ENCODE data around the gene DNAI2.
A peak's percentile ranks its signal among the peaks of the same experiment; 100 is the strongest.

The DNAI2 gene

GRCh38 chr17:74339537-74340195 is 65.6 kb downstream of the DNAI2 start:
- no peak for DNase-seq (ENCODE audit: low read depth)

DNA sequence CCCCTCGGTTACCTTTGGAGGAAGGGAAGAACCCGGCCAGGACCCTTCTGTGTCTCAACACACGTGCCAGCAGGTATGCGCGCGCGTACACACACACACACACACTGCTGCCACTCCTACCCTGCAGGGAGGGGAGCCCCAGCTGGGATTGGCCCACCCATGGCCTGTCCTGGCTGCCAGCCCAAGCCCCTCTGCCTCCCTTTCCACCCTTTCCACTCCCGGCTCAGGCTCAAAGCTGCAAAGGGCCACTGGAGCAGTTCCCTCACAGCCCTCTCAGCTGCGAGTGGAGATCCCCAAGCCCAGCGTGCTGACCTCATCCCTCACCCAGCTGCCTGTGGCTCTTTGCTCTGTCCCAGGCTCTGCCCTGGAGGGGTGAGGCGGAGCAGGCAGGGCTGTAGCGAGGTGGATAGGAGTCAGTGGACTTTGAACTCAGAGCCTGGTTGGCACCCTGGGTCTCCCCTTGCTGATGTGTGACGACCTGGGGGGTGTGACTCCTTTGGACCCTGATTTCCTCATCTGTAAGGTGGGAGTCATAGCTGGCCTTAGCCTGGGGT is 66.5 kb downstream of the DNAI2 start:
- no peak for DNase-seq (ENCODE audit: low read depth)

DNA sequence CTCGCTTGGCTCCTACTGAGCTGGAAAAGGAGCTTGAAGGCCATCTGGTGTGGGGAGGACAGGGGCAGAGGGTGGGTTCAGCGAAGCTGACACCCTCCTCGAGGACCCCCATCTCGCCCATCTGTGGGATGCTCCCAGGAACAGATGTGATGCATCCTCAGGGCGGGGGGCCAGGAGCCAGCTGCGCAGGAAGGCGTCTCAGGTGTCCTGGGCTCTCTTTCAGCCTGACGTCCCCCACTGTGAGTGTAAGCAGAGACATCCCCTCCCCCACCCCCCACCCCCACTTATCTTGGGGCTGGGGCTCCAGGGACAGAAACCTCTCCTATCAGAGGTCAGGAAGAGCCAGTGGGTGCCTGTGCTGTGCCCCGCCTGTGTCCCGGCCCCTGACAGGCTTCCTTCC is 68.2 kb downstream of the DNAI2 start:
- no peak for DNase-seq (ENCODE audit: low read depth)

GRCh38 chr17:74343121-74343520 is 69.1 kb downstream of the DNAI2 start:
- no peak for DNase-seq (ENCODE audit: low read depth)

DNA sequence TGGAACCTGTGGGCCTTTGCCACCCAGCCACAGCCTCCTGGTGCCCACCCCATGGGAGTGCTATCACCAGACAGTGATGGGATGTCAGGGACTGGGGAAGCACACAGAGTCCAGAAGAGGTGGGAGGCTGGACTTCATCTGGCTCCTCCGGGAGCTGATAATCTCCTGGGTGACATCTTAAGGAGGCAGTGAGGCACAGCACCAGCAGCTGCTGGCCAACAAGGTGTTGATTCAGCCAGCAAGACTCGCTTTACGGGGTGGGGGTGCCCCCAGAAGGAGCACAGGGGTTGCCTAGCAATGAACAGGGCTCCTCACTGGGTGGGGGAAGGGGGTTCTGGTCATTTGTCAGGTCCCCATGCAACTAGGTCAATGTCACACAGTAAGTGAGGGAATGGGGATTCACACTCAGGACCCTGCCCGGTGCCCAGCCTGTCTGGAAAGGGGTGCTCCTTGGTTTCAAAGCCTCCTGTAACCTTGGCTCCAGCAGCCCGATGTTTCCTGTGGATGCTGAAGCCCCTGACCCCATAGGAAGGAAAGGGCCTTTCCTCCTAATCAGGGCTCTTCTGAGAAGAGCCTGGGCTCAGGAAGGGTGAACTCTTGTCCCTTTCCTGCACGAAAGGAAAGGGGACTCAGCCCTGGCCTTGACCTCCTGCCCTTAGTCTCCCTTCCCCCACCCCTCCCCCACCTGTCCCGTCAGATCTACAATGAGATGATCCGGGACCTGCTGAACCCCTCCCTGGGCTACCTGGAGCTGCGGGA is 69.7 kb downstream of the DNAI2 start:
- no peak for DNase-seq (ENCODE audit: low read depth)

DNA sequence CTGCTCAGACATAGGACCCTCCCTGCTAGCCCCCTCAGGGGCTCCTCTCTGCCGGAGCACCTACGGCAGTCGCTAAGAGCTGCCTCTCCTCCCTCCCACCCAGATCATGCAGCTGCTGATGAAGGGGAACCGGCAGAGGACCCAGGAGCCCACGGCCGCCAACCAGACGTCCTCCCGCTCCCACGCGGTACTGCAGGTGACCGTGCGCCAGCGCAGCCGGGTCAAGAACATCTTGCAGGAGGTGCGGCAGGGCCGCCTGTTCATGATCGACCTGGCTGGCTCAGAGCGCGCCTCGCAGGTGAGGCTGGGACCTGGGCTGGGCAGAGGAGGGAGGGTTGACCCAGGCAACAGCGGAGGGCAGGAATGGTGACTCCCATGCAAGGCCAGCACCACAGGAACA is 70.6 kb downstream of the DNAI2 start:
- DNase-seq (ENCODE audit: low read depth), result no peak

DNA sequence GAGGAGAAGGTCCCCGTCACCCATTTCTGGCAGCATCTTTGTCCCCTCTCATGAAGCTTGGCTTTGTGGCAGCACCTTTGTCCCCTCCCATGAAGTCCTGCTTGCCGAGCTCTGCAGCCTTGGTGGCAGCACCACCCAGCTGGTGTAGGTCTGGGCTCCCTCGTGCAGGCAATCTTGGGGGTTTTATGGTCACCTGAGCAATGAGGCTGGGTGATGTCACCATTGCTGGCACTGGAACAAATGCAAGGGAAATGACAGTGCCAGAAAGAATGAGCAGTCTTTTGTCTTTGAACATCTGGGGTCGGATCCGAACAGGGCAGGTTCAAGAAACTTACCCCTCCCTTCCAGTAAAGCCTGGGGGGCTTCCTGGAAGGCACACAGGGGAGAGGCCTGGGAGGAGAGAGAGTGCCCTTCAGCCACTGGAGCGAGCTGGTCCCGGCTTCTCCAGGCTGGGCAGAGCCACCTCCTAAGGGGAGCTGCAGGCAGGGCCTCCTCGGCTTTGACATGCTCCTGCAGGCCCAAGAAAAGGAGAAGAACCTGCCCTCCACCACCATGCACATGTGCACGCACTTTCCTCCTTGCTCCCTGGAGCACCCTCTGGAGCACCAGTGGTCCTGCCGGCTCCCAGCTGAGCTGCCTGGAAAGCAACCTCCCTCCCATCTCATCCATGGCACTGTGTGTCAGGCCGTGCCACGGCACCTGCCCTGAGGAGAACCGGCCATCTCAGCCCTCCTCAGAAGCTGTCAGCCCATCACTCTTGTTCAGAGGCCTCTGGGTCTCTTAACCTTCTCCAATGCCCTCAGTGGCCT is 71.6 kb downstream of the DNAI2 start:
- DNase-seq (ENCODE audit: low read depth), result no peak

GRCh38 chr17:74347646-74348045 is 73.6 kb downstream of the DNAI2 start:
- no peak for DNase-seq (ENCODE audit: low read depth)

GRCh38 chr17:74349120-74349519 is 75.1 kb downstream of the DNAI2 start:
- no peak for DNase-seq (ENCODE audit: low read depth)

DNA sequence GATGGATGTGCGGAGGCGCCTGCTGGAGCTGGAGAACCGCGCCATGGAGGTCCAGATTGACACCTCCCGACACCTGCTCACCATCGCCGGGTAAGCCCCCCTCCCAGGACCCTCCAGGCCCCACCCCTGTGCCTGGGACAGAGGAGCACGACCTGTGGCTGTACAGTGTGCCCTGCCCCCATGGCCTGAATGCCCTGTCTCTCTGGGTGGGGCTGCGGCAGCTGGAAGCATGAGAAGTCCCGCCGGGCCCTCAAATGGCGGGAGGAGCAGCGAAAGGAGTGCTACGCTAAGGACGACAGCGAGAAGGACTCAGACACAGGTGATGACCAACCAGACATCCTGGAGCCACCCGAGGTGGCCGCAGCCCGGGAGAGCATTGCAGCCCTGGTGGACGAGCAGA is 76.5 kb downstream of the DNAI2 start:
- DNase-seq (ENCODE audit: low read depth), result no peak

- no peak for DNase-seq (ENCODE audit: low read depth)
Observed at GRCh38 chr17:74351552-74352210, 77.6 kb downstream of the DNAI2 start.

- no peak for DNase-seq (ENCODE audit: low read depth)
Observed at GRCh38 chr17:74353446-74354060, 79.5 kb downstream of the DNAI2 start.

GRCh38 chr17:74354123-74354522 is 80.1 kb downstream of the DNAI2 start:
- peak; percentile 22 for DNase-seq (ENCODE audit: low read depth)

DNA sequence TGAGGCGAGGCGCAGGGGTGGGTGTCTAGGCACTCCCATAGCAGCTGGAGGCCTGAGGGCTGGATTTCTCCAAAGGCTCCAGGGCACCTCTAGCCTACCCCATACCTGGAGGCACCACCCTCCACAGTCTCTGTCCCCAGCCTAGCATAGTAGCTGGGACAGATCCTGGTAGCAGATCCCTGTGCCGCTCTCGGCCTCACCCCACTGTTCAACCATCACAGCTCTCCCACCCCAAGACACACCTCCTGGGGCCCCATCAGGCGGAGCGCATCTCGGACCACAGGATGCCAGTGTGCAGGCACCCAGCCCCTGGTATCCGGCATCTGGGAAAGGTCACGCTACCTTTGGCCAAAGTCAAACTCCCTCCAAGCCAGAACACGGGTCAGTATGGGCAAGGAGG is 80.5 kb downstream of the DNAI2 start:
- DNase-seq (ENCODE audit: low read depth), result no peak

GRCh38 chr17:74355065-74355464 is 81.0 kb downstream of the DNAI2 start:
- no peak for DNase-seq (ENCODE audit: low read depth)

- no peak for DNase-seq (ENCODE audit: low read depth)
Observed at GRCh38 chr17:74356646-74357465, 82.8 kb downstream of the DNAI2 start.

DNA sequence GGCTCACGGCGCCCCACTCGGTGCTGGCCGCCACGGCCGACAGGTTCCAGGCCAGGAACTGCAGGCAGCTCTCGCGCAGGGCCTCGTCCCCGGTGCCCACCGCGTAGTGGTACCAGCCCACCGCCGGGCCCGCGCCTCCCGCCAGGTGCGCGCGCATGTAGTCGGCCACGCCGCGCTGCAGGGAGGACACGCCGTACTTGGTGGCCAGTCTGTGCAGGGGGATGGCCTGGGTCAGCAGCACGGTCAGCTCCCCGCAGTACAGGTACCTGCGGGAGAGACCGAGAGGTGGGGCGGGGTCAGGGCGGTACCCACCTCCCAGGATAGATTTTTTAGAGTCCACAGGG is 83.4 kb downstream of the DNAI2 start:
- DNase-seq (ENCODE audit: low read depth), result no peak

GRCh38 chr17:74358697-74359096 is 84.7 kb downstream of the DNAI2 start:
- no peak for DNase-seq (ENCODE audit: low read depth)

DNA sequence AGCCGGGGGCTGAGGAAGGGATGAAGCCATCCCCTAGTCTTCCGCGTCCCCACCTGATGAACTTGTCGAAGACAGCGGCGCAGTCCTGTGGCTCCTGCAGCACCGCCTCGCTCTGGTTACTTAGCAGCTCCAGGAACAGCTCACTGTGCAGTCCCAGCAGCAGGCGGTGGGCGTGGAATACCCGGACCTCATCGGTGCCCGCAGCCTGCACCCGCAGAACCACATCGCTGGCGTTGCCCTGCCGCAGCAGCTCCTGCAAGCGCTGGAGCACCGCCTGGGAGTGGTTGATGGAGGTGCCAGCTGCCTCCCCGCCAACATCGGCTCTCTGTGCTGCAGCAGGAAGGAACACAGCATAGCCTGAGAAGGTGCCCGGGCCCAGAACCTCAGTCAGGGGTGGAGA is 85.9 kb downstream of the DNAI2 start:
- DNase-seq (ENCODE audit: low read depth), result no peak

DNA sequence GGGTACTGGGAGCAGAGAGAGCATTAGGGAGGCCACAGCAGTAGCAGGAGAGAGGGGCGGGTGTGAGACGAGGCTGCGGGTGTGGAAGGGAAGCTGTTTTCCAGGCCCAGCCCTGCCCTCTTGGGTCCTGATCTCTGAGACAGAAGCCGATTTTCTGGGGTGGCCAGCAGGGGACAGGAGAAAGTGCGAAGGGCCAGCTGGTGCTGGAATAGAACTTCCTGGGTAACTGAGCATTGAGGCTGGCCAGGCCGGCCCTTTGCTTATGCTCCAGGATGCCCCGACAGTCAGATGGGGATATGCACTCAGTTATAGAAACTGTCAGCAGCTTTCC is 86.8 kb downstream of the DNAI2 start:
- DNase-seq (ENCODE audit: low read depth), result no peak

Measured in activated T-helper 1 cell treated with Interleukin-2 at 50 U/mL for 16 hours (primary cell).